Keratinocyte (primary cell): ENCODE results near the gene CEP63. TPM values are rescaled to one million over a fixed set of nuclear protein-coding genes. Genes with fewer than 3 reads are reported as not detected.

Experiments
- DNase-seq: peaks from one replicate; pipeline ENCODE4 v3.0.0-alpha.2; 2011; ENCODE audit warnings: low read depth, missing footprints, low spot score
- FAIRE-seq: peaks from 2 replicates; lab custom pipeline; 2011; peaks lifted over from hg19 to GRCh38; lab: Jason Lieb, UNC
- H2AFZ ChIP-seq: 2 replicates; pipeline ENCODE4 v1.6.0; 2012; ENCODE audit warnings: low read length, control low read depth, inconsistent platforms; ENCODE audit not compliant: control insufficient read depth
- H3K27ac ChIP-seq: 2 replicates; pipeline ENCODE4 v1.5.1; 2011; ENCODE audit warnings: low read length; ENCODE audit not compliant: control insufficient read depth, insufficient read depth
- H3K27me3 ChIP-seq: 3 replicates; pipeline ENCODE4 v1.6.0; 2011; ENCODE audit warnings: low read length; ENCODE audit not compliant: control insufficient read depth, insufficient read depth; ENCODE audit errors: extremely low read depth
- H3K36me3 ChIP-seq, 2 experiments: 2 replicates in 1 of 2; 3 replicates in 1 of 2; pipeline ENCODE4 v1.5.1; 2011; ENCODE audit warnings: low read length in 2 of 2, mild to moderate bottlenecking in 1 of 2; ENCODE audit not compliant: control insufficient read depth in 2 of 2, insufficient read depth in 2 of 2; ENCODE audit errors: extremely low read depth in 1 of 2
- H3K4me1 ChIP-seq: 3 replicates; pipeline ENCODE4 v1.5.1; 2011; ENCODE audit warnings: low read length; ENCODE audit not compliant: control insufficient read depth, insufficient read depth; ENCODE audit errors: extremely low read depth
- H3K4me2 ChIP-seq: 3 replicates; pipeline ENCODE4 v1.6.0; 2011; ENCODE audit warnings: low read depth, low read length; ENCODE audit not compliant: control insufficient read depth, insufficient read depth; ENCODE audit errors: extremely low read depth
- H3K4me3 ChIP-seq, 3 experiments: fragments of 200-600 bp in 1 of 3; sonication (generic) in 1 of 3; 2 replicates in 2 of 3; 3 replicates in 1 of 3; pipeline ENCODE4 v1.5.1; 2011 to 2016; ENCODE audit warnings: low read length in 3 of 3, mild to moderate bottlenecking in 3 of 3, control low read depth in 2 of 3, inconsistent platforms in 1 of 3, low read depth in 1 of 3, mixed read lengths in 1 of 3, mixed run types in 1 of 3, moderate library complexity in 1 of 3; ENCODE audit not compliant: control insufficient read depth in 2 of 3, insufficient read depth in 2 of 3; ENCODE audit errors: extremely low read depth in 1 of 3
- H3K79me2 ChIP-seq: 2 replicates; pipeline ENCODE4 v1.6.0; 2012; ENCODE audit warnings: low read length; ENCODE audit not compliant: control insufficient read depth, insufficient read depth
- H3K9ac ChIP-seq: 3 replicates; pipeline ENCODE4 v1.6.0; 2011; ENCODE audit warnings: low read length; ENCODE audit not compliant: control insufficient read depth, insufficient read depth; ENCODE audit errors: extremely low read depth
- H3K9me1 ChIP-seq: 3 replicates; pipeline ENCODE4 v1.6.0; 2011; ENCODE audit warnings: low read length; ENCODE audit not compliant: control insufficient read depth, insufficient read depth; ENCODE audit errors: extremely low read depth
- H3K9me3 ChIP-seq: 2 replicates; pipeline ENCODE4 v1.5.1; 2012; ENCODE audit warnings: low read depth, low read length; ENCODE audit not compliant: control insufficient read depth
- H4K20me1 ChIP-seq: 3 replicates; pipeline ENCODE4 v1.6.0; 2011; ENCODE audit warnings: low read length; ENCODE audit not compliant: control insufficient read depth, insufficient read depth; ENCODE audit errors: extremely low read depth
- EZH2 ChIP-seq: IDR thresholded peaks from one replicate; pipeline ENCODE4 v1.6.1; 2012; ENCODE audit warnings: inconsistent platforms, mild to moderate bottlenecking, low read length, moderate library complexity
- dilution Hi-C: fragments of 300-500 bp; cut with MboI; formaldehyde crosslinking; loops from one replicate; pipeline ENCODE4 v1.7.0; 2020; ENCODE audit warnings: low sequenced_read_pairs; ENCODE audit not compliant: extremely low pct_ligation_motif_present
- polyA plus RNA-seq, 5 experiments: library from polyadenylated mRNA; depleted of rRNA in 3 of 5; stranded (reverse) in 3 of 5; stranded (forward) in 1 of 5; unstranded in 1 of 5; fragments of >200 nt; gene quantifications; 1 replicate in 1 of 5; 2 replicates in 3 of 5; 3 replicates in 1 of 5; pipeline versions ENCODE4 v1.2.1 to v1.2.3, GENCODE V29; 2011 to 2012; ENCODE audit warnings: missing spikeins in 2 of 5, low read depth in 1 of 5, low replicate concordance in 1 of 5
- TF ChIP-seq, protein P1 (sequence below), 3 experiments: IDR thresholded peaks in 1 of 3; conservative IDR thresholded peaks in 1 of 3; optimal IDR thresholded peaks in 1 of 3; 2 replicates in 2 of 3; 3 replicates in 1 of 3; pipeline versions ENCODE3 to v1.5.1; 2011; ENCODE audit warnings: low read length in 3 of 3, mild to moderate bottlenecking in 3 of 3, moderate library complexity in 2 of 3, control low read depth in 1 of 3, inconsistent platforms in 1 of 3; ENCODE audit not compliant: insufficient read depth in 2 of 3; ENCODE audit errors: extremely low read depth in 1 of 3

Gene CEP63
- polyA plus RNA-seq, 1 donor (not counting 4 experiments of a cell fraction or from before 2014, with no cell fraction given) = 10.1 TPM

DNA sequence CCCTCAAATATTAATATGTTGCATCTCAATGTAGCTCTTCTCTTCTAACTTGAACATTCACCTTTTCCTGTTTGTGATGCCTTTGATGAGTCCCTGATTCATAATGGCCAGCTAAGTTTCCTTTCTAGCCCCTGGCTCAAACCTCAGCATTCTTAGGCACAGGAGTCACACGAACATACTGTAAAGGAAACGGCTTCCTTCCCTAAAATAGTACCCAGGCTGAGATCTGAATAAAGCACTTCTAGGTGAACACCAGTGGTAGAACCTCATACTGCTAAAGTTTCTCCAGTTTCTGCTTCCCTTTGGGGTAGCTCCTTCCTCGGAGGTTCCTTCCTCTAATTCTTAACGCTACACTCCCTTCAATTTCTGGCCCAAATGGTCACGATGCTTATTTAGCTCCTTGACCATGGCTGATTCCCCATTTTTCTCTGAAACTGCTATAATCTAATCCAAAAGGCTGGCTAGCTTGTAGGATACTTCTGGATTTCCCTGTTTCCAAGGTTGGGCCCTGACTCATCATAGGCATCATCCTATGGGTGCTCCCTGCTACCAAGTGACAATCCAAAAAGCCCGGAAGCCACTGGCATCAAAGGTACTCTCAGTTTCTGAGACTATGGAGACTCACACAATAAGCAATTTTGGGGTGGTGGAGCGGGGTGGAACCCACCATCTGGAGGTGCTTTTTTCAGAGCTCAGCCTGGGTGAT lies 2.5 kb upstream of the CEP63 start:
- H3K79me2 ChIP-seq = peaks cover 28% of the 10 kb centered on the region
- H3K27me3 ChIP-seq = no peaks in the 10 kb centered on the region
- peak overlapping the region in 2 of 3 experiments; percentile 40 to 43 for H3K4me3 ChIP-seq
- dilution Hi-C loops = no loop called here
- H2AFZ ChIP-seq = no peak overlapping the region
- H3K36me3 ChIP-seq = peaks cover 4 to 16% of the 10 kb centered on the region in 2 experiments
- no peaks in the 10 kb centered on the region for H3K9me3 ChIP-seq
- peak overlapping the region; percentile 56 for H3K9ac ChIP-seq
- H3K4me1 ChIP-seq = peaks cover 36% of the 10 kb centered on the region
- no peak for TF ChIP-seq EZH2
- TF ChIP-seq, protein P1, sequence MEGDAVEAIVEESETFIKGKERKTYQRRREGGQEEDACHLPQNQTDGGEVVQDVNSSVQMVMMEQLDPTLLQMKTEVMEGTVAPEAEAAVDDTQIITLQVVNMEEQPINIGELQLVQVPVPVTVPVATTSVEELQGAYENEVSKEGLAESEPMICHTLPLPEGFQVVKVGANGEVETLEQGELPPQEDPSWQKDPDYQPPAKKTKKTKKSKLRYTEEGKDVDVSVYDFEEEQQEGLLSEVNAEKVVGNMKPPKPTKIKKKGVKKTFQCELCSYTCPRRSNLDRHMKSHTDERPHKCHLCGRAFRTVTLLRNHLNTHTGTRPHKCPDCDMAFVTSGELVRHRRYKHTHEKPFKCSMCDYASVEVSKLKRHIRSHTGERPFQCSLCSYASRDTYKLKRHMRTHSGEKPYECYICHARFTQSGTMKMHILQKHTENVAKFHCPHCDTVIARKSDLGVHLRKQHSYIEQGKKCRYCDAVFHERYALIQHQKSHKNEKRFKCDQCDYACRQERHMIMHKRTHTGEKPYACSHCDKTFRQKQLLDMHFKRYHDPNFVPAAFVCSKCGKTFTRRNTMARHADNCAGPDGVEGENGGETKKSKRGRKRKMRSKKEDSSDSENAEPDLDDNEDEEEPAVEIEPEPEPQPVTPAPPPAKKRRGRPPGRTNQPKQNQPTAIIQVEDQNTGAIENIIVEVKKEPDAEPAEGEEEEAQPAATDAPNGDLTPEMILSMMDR (optimal IDR thresholded peaks at IDR 0.05 in 1 of 3, IDR thresholded peaks at IDR 0.05 in 1 of 3, conservative IDR thresholded peaks at IDR 0.05 in 1 of 3; ENCODE audit: extremely low read depth in 1 of 3, insufficient read depth in 2 of 3, low read length in 3 of 3) = no peak
- no peaks in the 10 kb centered on the region for H3K9me1 ChIP-seq
- H4K20me1 ChIP-seq = no peaks in the 10 kb centered on the region
- peak overlapping the region; percentile 92 for H3K27ac ChIP-seq
- FAIRE-seq (peak; percentile 68), DNase-seq (no peak)
- H3K4me2 ChIP-seq = peak overlapping the region; percentile 85

DNA sequence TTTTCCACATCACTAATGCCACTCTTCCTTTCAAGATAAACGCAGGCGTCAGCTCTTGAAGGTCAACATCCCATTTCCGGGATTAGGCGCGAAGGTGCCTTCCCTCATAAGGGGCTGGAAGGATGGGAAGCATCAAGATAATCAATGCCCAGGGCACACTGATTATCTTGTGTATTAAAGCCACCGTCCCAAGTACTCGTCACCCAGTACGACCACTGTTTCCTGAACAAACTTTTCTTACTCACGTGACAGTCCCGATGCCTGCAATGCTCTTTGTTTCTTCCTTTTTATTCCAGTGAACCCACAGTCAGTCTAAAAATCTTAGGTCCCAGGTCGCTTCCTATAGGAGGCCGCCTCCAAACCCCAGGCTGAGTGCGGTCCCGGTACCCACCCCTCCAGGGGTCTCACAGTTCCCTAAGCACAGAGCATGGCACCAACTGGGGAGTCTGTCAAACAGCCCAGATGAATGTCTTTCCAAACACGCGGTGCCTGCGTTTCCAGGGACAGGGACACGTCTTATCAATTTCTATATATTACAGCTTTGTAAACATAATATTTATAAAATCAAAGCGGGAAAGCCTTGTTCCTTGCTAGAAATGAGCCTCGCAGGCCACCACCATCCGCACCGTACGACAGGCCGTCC lies 661 bp upstream of the CEP63 start:
- H3K4me1 ChIP-seq = peaks cover 36% of the 10 kb centered on the region
- no peaks in the 10 kb centered on the region for H3K9me3 ChIP-seq
- FAIRE-seq (no peak), DNase-seq (no peak)
- H3K27ac ChIP-seq = peak overlapping the region; percentile 92
- no peaks in the 10 kb centered on the region for H3K27me3 ChIP-seq
- dilution Hi-C loops = no loop called here
- H2AFZ ChIP-seq = peak overlapping the region; percentile 78
- no peaks in the 10 kb centered on the region for H4K20me1 ChIP-seq
- TF ChIP-seq, protein P1 (optimal IDR thresholded peaks at IDR 0.05 in 1 of 3, IDR thresholded peaks at IDR 0.05 in 1 of 3, conservative IDR thresholded peaks at IDR 0.05 in 1 of 3; ENCODE audit: extremely low read depth in 1 of 3, insufficient read depth in 2 of 3, low read length in 3 of 3) = no peak
- TF ChIP-seq EZH2 = no peak
- peaks cover 4 to 16% of the 10 kb centered on the region in 2 experiments for H3K36me3 ChIP-seq
- peak overlapping the region; percentile 94 for H3K9ac ChIP-seq
- H3K9me1 ChIP-seq = no peaks in the 10 kb centered on the region
- peak overlapping the region; percentile 62 to 84 (median 77) for H3K4me3 ChIP-seq
- peaks cover 29% of the 10 kb centered on the region for H3K79me2 ChIP-seq
- H3K4me2 ChIP-seq = peak overlapping the region; percentile 89
